VCaP (cell line): Measurements from ENCODE around the gene ADSS1.

Experiments used
- H3K27ac ChIP-seq: fragments of 450-650 bp; 2 replicates; pipeline ENCODE4 v1.5.1; 2017
- TF ChIP-seq, protein P1 (sequence below): fragments of 450-650 bp; conservative IDR thresholded peaks from 2 replicates; pipeline ENCODE4 v1.5.1; 2017; ENCODE audit warnings: mild to moderate bottlenecking, moderate library complexity

Gene ADSS1

GRCh38 chr14:104693482-104694431, 30.3 kb upstream of the ADSS1 start:
- H3K27ac ChIP-seq = no peak overlapping the region
- TF ChIP-seq, protein P1, sequence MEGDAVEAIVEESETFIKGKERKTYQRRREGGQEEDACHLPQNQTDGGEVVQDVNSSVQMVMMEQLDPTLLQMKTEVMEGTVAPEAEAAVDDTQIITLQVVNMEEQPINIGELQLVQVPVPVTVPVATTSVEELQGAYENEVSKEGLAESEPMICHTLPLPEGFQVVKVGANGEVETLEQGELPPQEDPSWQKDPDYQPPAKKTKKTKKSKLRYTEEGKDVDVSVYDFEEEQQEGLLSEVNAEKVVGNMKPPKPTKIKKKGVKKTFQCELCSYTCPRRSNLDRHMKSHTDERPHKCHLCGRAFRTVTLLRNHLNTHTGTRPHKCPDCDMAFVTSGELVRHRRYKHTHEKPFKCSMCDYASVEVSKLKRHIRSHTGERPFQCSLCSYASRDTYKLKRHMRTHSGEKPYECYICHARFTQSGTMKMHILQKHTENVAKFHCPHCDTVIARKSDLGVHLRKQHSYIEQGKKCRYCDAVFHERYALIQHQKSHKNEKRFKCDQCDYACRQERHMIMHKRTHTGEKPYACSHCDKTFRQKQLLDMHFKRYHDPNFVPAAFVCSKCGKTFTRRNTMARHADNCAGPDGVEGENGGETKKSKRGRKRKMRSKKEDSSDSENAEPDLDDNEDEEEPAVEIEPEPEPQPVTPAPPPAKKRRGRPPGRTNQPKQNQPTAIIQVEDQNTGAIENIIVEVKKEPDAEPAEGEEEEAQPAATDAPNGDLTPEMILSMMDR = no peak

GRCh38 chr14:104694475-104694950, 29.5 kb upstream of the ADSS1 start:
- no peak overlapping the region for H3K27ac ChIP-seq
- TF ChIP-seq, protein P1 = no peak

DNA sequence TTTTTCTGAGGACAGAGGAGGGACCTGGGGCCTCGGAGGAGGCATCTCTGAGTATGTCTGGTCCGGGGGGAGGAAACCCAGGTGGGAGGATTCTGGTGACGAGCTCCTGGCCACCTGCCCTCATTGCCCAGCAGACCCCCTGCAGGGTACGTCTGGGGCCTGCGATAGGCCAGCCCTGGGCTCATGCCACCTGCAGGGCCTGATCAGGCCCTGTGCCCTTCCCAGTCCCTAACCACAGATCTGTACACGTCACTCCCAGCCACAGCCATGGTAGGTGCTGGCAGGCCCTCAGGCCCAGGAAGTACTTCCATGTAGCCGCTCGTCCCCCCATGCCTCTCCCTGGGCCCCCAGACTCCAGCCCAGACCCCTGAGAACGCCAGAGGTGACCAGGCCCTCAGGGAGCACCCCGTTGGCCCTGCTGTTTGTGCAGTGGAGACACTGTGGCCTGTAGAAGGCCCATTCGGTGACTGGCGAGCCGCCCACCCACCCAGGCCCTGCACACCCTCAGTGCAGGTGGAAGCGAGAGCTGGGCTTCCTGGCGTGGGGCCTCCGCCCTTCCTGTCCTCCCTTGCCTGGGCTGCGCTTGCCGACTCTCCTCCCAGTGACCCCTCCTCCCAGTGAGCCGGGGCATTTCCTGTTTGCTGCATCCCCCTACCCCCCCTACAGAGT, 28.9 kb upstream of the ADSS1 start:
- TF ChIP-seq, protein P1 = no peak
- H3K27ac ChIP-seq = no peak overlapping the region

GRCh38 chr14:104695660-104696000, 28.4 kb upstream of the ADSS1 start:
- no peak overlapping the region for H3K27ac ChIP-seq
- TF ChIP-seq, protein P1 = no peak

GRCh38 chr14:104696671-104697316, 27.2 kb upstream of the ADSS1 start:
- TF ChIP-seq, protein P1 = no peak
- H3K27ac ChIP-seq = no peak overlapping the region

DNA sequence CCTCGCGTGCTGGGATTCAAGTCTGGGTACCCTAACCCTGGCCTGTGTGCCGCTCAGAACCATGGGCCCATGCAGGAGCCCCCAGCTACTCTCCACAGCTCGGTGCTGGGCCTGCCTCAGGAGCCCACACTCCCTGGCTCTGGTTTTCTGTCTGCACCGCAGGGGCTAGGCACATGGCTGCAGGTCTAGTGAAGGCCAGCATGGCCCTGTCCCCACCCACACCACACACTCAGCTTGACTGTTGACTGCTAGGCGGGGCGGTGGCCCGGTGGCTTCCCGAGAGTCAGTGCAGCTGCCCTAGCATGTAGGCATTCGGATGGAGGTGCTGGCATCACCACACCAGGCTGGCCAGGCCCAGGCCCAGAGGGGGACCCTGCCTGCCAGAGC, 26.7 kb upstream of the ADSS1 start:
- no peak overlapping the region for H3K27ac ChIP-seq
- TF ChIP-seq, protein P1 = no peak
